Brain microvascular endothelial cell (primary cell): ENCODE data around the gene RNF166.

Experiments used
- DNase-seq: peaks from one replicate; pipeline ENCODE4 v3.0.0-alpha.2; 2020
- H3K27ac ChIP-seq: fragments of 250-450 bp; sonication (Bioruptor Pico); 2 replicates; pipeline ENCODE4 v1.5.1; 2020; ENCODE audit warnings: mild to moderate bottlenecking, moderate library complexity
- H3K27me3 ChIP-seq: fragments of 250-450 bp; sonication (Bioruptor Pico); replicated peaks from 2 replicates; pipeline ENCODE4 v1.5.1; 2020; ENCODE audit warnings: mild to moderate bottlenecking
- H3K36me3 ChIP-seq: fragments of 250-450 bp; sonication (Bioruptor Pico); replicated peaks from 2 replicates; pipeline ENCODE4 v1.5.1; 2020; ENCODE audit warnings: mild to moderate bottlenecking
- H3K4me3 ChIP-seq: 2 replicates; pipeline ENCODE4 v1.5.1; 2011; ENCODE audit warnings: low read depth, mild to moderate bottlenecking, control low read depth, low read length, moderate library complexity
- in situ Hi-C: cut with HindIII; loops from 2 replicates; pipeline ENCODE4 v1.10.0; 2017; ENCODE audit warnings: low sequenced_read_pairs, low pct_ligation_motif_present
- TF ChIP-seq, protein P1 (sequence below): IDR thresholded peaks from 2 replicates; pipeline ENCODE4 v1.5.1; 2011; ENCODE audit warnings: low read depth, mild to moderate bottlenecking, moderate library complexity, low read length, control low read depth, inconsistent platforms; ENCODE audit errors: missing control alignments

Gene RNF166

DNA sequence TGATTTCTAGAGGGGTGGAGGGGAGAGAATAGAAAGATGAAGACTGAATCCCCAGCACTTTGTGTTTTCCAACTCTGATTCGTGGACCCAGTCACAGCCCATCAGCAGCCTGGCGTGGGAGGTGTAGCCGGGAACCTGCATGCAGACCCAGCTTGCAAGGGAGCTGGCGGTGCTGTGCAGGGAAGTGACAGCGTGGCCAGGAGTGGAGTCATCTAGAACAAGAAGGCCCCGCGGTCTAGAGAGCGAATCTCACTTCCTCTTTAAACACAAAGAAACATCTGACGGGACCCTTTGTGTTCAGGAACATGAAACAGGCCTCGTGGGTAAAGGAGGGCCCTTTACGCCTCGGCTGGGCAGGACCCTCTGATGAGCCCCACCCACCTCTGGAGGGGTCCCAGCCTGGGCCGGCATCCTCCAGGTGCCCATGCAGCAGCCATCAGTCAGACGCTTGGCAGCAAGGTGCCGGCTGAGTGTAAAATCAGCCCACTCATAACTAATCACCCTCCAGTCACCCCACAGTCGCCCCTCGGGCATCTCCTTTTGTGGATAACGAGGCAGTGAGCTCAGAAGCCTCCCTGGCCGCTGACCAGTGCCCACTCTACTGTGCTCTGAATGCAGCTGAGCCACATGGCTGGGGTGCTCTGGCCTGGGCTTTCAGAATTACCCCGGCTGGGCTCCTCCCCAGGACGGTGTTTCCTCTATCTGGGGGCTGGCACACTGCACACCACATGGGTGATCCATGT is 24.3 kb downstream of the RNF166 start:
- Histone ChIP-seq H3K36me3 (no peaks in the 10 kb centered on the region), H3K4me3 (no peak overlapping the region), H3K27me3 (no peaks in the 10 kb centered on the region), H3K27ac (no peak overlapping the region)
- in situ Hi-C loops = loop anchor here (10.0 kb wide), 1 partner anchor 103 kb away; the partner anchor contains the start of gene PIEZO1
- TF ChIP-seq, protein P1, sequence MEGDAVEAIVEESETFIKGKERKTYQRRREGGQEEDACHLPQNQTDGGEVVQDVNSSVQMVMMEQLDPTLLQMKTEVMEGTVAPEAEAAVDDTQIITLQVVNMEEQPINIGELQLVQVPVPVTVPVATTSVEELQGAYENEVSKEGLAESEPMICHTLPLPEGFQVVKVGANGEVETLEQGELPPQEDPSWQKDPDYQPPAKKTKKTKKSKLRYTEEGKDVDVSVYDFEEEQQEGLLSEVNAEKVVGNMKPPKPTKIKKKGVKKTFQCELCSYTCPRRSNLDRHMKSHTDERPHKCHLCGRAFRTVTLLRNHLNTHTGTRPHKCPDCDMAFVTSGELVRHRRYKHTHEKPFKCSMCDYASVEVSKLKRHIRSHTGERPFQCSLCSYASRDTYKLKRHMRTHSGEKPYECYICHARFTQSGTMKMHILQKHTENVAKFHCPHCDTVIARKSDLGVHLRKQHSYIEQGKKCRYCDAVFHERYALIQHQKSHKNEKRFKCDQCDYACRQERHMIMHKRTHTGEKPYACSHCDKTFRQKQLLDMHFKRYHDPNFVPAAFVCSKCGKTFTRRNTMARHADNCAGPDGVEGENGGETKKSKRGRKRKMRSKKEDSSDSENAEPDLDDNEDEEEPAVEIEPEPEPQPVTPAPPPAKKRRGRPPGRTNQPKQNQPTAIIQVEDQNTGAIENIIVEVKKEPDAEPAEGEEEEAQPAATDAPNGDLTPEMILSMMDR = no peak
- no peak for DNase-seq

DNA sequence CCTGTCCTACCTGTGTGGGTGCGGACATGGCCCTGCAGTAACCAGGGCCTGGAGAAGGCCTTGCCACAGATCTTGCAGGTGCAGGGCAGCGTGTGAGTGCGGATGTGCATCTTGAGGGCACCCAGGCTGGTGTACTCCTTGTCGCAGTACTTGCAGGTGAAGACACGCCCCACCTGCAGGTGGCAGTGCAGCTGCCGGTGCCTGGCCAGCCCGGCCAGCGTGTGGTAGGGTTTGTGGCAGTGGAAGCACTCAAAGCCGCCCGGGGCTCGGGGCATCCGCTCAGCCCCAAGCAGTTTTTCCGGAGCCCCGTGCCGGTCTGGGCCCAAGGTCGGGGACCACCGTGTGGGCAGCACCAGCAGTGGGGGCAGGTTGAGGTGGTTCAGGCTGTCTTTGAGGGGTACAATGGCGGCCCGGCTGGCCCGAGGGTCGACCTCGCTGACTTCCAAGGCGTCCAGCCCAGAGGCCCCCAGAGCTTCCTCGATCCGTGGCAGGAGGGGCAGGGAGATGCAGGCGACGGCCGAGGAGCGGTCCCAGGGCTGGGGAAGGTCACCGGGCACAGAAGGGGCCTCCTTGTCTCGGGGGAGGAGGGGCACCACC is 25.0 kb downstream of the RNF166 start:
- TF ChIP-seq, protein P1 = peak; percentile 51
- Histone ChIP-seq H3K36me3 (no peaks in the 10 kb centered on the region), H3K4me3 (no peak overlapping the region), H3K27me3 (no peaks in the 10 kb centered on the region), H3K27ac (no peak overlapping the region)
- in situ Hi-C loops = loop anchor here (10.0 kb wide), 1 partner anchor 104 kb away; the partner anchor contains the start of gene PIEZO1
- DNase-seq = no peak

- no peak overlapping the region for H3K4me3 ChIP-seq
- DNase-seq = no peak
- H3K27me3 ChIP-seq = no peaks in the 10 kb centered on the region
- no peak overlapping the region for H3K27ac ChIP-seq
- TF ChIP-seq, protein P1 = no peak
- in situ Hi-C loops = loop anchor here (10.0 kb wide), 1 partner anchor 104 kb away; the partner anchor contains the start of gene PIEZO1
- H3K36me3 ChIP-seq = no peaks in the 10 kb centered on the region
These were observed 25.6 kb downstream of the RNF166 start for GRCh38 chr16:88680554-88681083.

DNA sequence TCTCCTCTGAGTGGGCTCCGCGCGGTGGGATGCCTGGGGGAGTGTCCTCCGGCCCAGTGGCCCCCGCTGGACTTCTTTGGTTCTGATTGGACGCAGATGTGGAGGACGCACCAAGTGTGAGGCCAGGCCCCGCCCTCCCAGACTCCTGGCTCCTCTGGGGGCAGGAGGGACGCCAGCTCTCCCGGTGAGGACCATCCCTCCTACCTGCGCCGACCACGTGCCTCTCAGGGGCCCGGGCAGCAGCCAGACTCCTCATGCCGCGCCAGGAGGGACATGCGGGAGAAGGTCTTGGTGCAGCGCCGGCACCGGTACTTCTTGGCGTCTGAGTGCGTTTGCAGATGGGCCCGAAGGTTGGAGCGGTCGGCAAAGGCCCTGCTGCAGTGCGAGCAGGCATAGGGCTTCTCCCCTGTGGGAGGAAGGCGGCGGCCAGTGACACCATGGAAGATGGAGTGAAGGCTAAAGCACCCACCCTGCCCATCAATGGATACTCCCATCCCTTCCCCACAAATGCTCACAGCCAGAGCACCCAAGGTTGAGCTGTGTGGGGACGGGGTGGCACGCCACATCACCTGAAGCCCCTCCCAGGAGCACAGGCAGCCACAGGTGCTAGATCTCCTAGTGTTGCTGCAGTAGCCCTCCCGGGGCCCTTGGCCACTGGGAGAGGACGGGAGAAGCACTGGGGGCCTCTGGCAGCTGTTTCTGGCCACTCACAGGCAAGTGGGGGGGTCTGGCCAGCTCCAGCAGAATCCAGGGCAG is 27.8 kb downstream of the RNF166 start:
- DNase-seq = no peak
- Histone ChIP-seq H3K27me3 (no peaks in the 10 kb centered on the region), H3K27ac (no peak overlapping the region), H3K36me3 (no peaks in the 10 kb centered on the region), H3K4me3 (no peak overlapping the region)
- in situ Hi-C loops = no loop called here
- TF ChIP-seq, protein P1 = no peak

DNA sequence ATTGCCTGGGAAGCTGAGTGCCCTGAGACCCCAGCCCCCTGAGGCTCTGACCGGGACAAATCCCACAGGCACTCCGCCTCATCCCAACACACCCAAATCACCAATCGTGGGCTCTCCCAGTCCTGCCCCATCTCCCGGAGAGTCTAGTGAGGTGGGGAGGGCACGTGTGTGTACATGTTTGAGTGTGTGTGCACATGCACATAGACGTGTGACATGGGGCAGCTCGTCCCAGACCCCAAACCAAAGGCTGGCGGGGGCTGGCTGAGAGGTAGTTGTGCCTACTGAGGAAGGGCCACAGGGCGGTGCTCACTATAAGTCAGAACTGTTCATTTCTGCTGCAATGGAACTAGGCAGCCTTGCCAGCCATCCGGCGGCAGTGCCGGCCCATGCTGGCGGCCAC is 28.5 kb downstream of the RNF166 start:
- no peak overlapping the region for H3K4me3 ChIP-seq
- H3K36me3 ChIP-seq = no peaks in the 10 kb centered on the region
- no peaks in the 10 kb centered on the region for H3K27me3 ChIP-seq
- no peak for DNase-seq
- TF ChIP-seq, protein P1 = no peak
- no peak overlapping the region for H3K27ac ChIP-seq
- in situ Hi-C loops = no loop called here
